ENCODE measurements around the gene KRTAP9-8. TPM values are rescaled to one million over a fixed set of nuclear protein-coding genes. Genes with fewer than 3 reads are reported as not detected.

The KRTAP9-8 gene
- total RNA-seq, 1 donor from 2014 or later: not detected

GRCh38 chr17:41287050-41287449 lies 49.3 kb downstream of the KRTAP9-8 start:
- no peak for TF ChIP-seq CTCF (IDR thresholded peaks at IDR 0.05; ENCODE audit: partially characterized antibody, unreplicated experiment)
- H3K9me3 Mint-ChIP-seq (ENCODE audit: unreplicated experiment): no peaks in the 10 kb centered on the region
- no peak overlapping the region for H3K27ac Mint-ChIP-seq (ENCODE audit: unreplicated experiment)

More at GRCh38 chr17:41287050-41287449, 49.3 kb downstream of the KRTAP9-8 start:
- Mint-ChIP-seq H3K4me3 (ENCODE audit: unreplicated experiment) (no peak overlapping the region), H3K4me1 (ENCODE audit: low read depth, unreplicated experiment) (no peaks in the 10 kb centered on the region), H3K36me3 (ENCODE audit: unreplicated experiment) (no peaks in the 10 kb centered on the region), H3K27me3 (ENCODE audit: unreplicated experiment) (no peaks in the 10 kb centered on the region)
- DNase-seq: no peak

Other genes with a start within 250 kb of the KRTAP9-8 start
- gene KRTAP3-3, start 243.8 kb upstream of the KRTAP9-8 start, total RNA-seq (ENCODE audit: unreplicated experiment): not detected
- not detected for gene KRTAP3-2, start 238.1 kb upstream of the KRTAP9-8 start, total RNA-seq (ENCODE audit: unreplicated experiment)
- not detected for gene KRTAP3-1, start 228.9 kb upstream of the KRTAP9-8 start, total RNA-seq (ENCODE audit: unreplicated experiment)
- not detected for gene KRTAP1-5, start 210.8 kb upstream of the KRTAP9-8 start, total RNA-seq (ENCODE audit: unreplicated experiment)
- not detected for gene KRTAP1-4, start 207.8 kb upstream of the KRTAP9-8 start, total RNA-seq (ENCODE audit: unreplicated experiment)
- gene KRTAP1-3, start 203.1 kb upstream of the KRTAP9-8 start, total RNA-seq (ENCODE audit: unreplicated experiment): not detected
- not detected for gene KRTAP1-1, start 196.5 kb upstream of the KRTAP9-8 start, total RNA-seq (ENCODE audit: unreplicated experiment)
- not detected for gene KRTAP2-1, start 190.7 kb upstream of the KRTAP9-8 start, total RNA-seq (ENCODE audit: unreplicated experiment)
- not detected for gene KRTAP2-2, start 182.8 kb upstream of the KRTAP9-8 start, total RNA-seq (ENCODE audit: unreplicated experiment)
- not detected for gene KRTAP2-3, start 177.9 kb upstream of the KRTAP9-8 start, total RNA-seq (ENCODE audit: unreplicated experiment)
- not detected for gene KRTAP2-4, start 172.1 kb upstream of the KRTAP9-8 start, total RNA-seq (ENCODE audit: unreplicated experiment)
- gene KRTAP4-7, start 153.8 kb upstream of the KRTAP9-8 start, total RNA-seq (ENCODE audit: unreplicated experiment): not detected
- not detected for gene KRTAP4-8, start 139.9 kb upstream of the KRTAP9-8 start, total RNA-seq (ENCODE audit: unreplicated experiment)
- not detected for gene KRTAP4-16, start 135.8 kb upstream of the KRTAP9-8 start, total RNA-seq (ENCODE audit: unreplicated experiment)
- gene KRTAP4-9, start 132.6 kb upstream of the KRTAP9-8 start, total RNA-seq (ENCODE audit: unreplicated experiment): not detected
- gene KRTAP4-11, start 119.6 kb upstream of the KRTAP9-8 start, total RNA-seq (ENCODE audit: unreplicated experiment): not detected
- gene KRTAP4-12, start 113.8 kb upstream of the KRTAP9-8 start, total RNA-seq (ENCODE audit: unreplicated experiment): not detected
- not detected for gene KRTAP4-6, start 97.5 kb upstream of the KRTAP9-8 start, total RNA-seq (ENCODE audit: unreplicated experiment)
- not detected for gene KRTAP4-5, start 88.2 kb upstream of the KRTAP9-8 start, total RNA-seq (ENCODE audit: unreplicated experiment)
- gene KRTAP4-4, start 77.3 kb upstream of the KRTAP9-8 start, total RNA-seq (ENCODE audit: unreplicated experiment): not detected
- gene KRTAP4-3, start 69.8 kb upstream of the KRTAP9-8 start, total RNA-seq (ENCODE audit: unreplicated experiment): not detected
- gene KRTAP4-2, start 59.8 kb upstream of the KRTAP9-8 start, total RNA-seq (ENCODE audit: unreplicated experiment): not detected
- not detected for gene KRTAP4-1, start 53.1 kb upstream of the KRTAP9-8 start, total RNA-seq (ENCODE audit: unreplicated experiment)
- not detected for gene KRTAP9-1, start 48.1 kb upstream of the KRTAP9-8 start, total RNA-seq (ENCODE audit: unreplicated experiment)
- gene KRTAP9-2, start 11.4 kb upstream of the KRTAP9-8 start, total RNA-seq (ENCODE audit: unreplicated experiment): not detected
- not detected for gene KRTAP9-3, start 5.5 kb upstream of the KRTAP9-8 start, total RNA-seq (ENCODE audit: unreplicated experiment)
- gene KRTAP9-4, start 11.7 kb downstream of the KRTAP9-8 start, total RNA-seq (ENCODE audit: unreplicated experiment): not detected
- not detected for gene KRTAP9-9, start 17.4 kb downstream of the KRTAP9-8 start, total RNA-seq (ENCODE audit: unreplicated experiment)
- gene KRTAP9-6, start 27.4 kb downstream of the KRTAP9-8 start, total RNA-seq (ENCODE audit: unreplicated experiment): not detected
- gene KRTAP9-7, start 37.7 kb downstream of the KRTAP9-8 start, total RNA-seq (ENCODE audit: unreplicated experiment): not detected
- not detected for gene KRTAP29-1, start 64.9 kb downstream of the KRTAP9-8 start, total RNA-seq (ENCODE audit: unreplicated experiment)
- not detected for gene KRTAP16-1, start 71.3 kb downstream of the KRTAP9-8 start, total RNA-seq (ENCODE audit: unreplicated experiment)
- gene KRTAP17-1, start 77.7 kb downstream of the KRTAP9-8 start, total RNA-seq (ENCODE audit: unreplicated experiment): not detected
- not detected for gene KRT33A, start 112.8 kb downstream of the KRTAP9-8 start, total RNA-seq (ENCODE audit: unreplicated experiment)
- gene KRT33B, start 131.8 kb downstream of the KRTAP9-8 start, total RNA-seq (ENCODE audit: unreplicated experiment): 0.61 TPM
- not detected for gene KRT34, start 144.3 kb downstream of the KRTAP9-8 start, total RNA-seq (ENCODE audit: unreplicated experiment)
- gene KRT31, start 159.6 kb downstream of the KRTAP9-8 start, total RNA-seq (ENCODE audit: unreplicated experiment): not detected
- not detected for gene KRT37, start 186.6 kb downstream of the KRTAP9-8 start, total RNA-seq (ENCODE audit: unreplicated experiment)
- gene KRT38, start 203.0 kb downstream of the KRTAP9-8 start, total RNA-seq (ENCODE audit: unreplicated experiment): not detected
- not detected for gene KRT32, start 229.4 kb downstream of the KRTAP9-8 start, total RNA-seq (ENCODE audit: unreplicated experiment)
- not detected for gene KRT35, start 243.2 kb downstream of the KRTAP9-8 start, total RNA-seq (ENCODE audit: unreplicated experiment)